ENCODE results near the gene GOLPH3. TPM values are rescaled to one million over a fixed set of nuclear protein-coding genes. Genes with fewer than 3 reads are reported as not detected.

The GOLPH3 gene
- total and polyA plus RNA-seq, 2 experiments from 2014 or later = 68.5 to 96.1 TPM

DNA sequence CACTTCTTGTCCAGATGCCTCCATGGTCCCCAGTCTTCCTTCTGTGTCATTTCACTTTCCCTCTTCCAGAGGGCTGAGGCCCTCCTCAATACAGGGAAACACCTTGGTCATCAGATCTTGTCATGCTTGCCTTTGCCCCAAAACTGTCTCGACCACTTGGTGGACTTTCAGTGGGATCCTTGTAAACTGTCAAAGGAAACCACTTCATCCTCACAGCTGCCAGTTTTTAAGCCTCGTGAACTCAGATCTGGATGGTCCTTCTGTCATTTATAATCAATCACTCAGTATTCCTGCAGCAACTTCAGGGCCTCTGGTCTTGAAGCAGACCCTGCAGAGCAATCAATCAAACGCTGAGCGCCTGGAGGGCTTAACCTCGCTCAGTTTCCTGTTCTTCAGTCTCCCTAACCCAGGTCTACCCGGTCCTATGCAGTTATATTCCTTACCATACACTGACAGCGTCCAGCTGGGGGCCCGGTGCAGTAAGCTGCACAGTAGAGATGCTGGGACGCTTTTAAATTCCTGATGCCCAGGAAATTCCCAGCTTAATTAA, 74.6 kb downstream of the GOLPH3 start (continued):
- TF ChIP-seq, protein P1, sequence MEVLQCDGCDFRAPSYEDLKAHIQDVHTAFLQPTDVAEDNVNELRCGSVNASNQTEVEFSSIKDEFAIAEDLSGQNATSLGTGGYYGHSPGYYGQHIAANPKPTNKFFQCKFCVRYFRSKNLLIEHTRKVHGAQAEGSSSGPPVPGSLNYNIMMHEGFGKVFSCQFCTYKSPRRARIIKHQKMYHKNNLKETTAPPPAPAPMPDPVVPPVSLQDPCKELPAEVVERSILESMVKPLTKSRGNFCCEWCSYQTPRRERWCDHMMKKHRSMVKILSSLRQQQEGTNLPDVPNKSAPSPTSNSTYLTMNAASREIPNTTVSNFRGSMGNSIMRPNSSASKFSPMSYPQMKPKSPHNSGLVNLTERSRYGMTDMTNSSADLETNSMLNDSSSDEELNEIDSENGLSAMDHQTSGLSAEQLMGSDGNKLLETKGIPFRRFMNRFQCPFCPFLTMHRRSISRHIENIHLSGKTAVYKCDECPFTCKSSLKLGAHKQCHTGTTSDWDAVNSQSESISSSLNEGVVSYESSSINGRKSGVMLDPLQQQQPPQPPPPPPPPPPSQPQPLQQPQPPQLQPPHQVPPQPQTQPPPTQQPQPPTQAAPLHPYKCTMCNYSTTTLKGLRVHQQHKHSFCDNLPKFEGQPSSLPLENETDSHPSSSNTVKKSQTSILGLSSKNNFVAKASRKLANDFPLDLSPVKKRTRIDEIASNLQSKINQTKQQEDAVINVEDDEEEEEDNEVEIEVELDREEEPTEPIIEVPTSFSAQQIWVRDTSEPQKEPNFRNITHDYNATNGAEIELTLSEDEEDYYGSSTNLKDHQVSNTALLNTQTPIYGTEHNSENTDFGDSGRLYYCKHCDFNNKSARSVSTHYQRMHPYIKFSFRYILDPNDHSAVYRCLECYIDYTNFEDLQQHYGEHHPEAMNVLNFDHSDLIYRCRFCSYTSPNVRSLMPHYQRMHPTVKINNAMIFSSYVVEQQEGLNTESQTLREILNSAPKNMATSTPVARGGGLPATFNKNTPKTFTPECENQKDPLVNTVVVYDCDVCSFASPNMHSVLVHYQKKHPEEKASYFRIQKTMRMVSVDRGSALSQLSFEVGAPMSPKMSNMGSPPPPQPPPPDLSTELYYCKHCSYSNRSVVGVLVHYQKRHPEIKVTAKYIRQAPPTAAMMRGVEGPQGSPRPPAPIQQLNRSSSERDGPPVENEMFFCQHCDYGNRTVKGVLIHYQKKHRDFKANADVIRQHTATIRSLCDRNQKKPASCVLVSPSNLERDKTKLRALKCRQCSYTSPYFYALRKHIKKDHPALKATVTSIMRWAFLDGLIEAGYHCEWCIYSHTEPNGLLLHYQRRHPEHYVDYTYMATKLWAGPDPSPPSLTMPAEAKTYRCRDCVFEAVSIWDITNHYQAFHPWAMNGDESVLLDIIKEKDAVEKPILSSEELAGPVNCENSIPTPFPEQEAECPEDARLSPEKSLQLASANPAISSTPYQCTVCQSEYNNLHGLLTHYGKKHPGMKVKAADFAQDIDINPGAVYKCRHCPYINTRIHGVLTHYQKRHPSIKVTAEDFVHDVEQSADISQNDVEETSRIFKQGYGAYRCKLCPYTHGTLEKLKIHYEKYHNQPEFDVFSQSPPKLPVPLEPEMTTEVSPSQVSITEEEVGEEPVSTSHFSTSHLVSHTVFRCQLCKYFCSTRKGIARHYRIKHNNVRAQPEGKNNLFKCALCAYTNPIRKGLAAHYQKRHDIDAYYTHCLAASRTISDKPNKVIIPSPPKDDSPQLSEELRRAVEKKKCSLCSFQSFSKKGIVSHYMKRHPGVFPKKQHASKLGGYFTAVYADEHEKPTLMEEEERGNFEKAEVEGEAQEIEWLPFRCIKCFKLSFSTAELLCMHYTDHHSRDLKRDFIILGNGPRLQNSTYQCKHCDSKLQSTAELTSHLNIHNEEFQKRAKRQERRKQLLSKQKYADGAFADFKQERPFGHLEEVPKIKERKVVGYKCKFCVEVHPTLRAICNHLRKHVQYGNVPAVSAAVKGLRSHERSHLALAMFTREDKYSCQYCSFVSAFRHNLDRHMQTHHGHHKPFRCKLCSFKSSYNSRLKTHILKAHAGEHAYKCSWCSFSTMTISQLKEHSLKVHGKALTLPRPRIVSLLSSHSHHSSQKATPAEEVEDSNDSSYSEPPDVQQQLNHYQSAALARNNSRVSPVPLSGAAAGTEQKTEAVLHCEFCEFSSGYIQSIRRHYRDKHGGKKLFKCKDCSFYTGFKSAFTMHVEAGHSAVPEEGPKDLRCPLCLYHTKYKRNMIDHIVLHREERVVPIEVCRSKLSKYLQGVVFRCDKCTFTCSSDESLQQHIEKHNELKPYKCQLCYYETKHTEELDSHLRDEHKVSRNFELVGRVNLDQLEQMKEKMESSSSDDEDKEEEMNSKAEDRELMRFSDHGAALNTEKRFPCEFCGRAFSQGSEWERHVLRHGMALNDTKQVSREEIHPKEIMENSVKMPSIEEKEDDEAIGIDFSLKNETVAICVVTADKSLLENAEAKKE (CRISPR knock-in tag; IDR thresholded peaks at IDR 0.05) = no peak
- TF ChIP-seq, protein P2, sequence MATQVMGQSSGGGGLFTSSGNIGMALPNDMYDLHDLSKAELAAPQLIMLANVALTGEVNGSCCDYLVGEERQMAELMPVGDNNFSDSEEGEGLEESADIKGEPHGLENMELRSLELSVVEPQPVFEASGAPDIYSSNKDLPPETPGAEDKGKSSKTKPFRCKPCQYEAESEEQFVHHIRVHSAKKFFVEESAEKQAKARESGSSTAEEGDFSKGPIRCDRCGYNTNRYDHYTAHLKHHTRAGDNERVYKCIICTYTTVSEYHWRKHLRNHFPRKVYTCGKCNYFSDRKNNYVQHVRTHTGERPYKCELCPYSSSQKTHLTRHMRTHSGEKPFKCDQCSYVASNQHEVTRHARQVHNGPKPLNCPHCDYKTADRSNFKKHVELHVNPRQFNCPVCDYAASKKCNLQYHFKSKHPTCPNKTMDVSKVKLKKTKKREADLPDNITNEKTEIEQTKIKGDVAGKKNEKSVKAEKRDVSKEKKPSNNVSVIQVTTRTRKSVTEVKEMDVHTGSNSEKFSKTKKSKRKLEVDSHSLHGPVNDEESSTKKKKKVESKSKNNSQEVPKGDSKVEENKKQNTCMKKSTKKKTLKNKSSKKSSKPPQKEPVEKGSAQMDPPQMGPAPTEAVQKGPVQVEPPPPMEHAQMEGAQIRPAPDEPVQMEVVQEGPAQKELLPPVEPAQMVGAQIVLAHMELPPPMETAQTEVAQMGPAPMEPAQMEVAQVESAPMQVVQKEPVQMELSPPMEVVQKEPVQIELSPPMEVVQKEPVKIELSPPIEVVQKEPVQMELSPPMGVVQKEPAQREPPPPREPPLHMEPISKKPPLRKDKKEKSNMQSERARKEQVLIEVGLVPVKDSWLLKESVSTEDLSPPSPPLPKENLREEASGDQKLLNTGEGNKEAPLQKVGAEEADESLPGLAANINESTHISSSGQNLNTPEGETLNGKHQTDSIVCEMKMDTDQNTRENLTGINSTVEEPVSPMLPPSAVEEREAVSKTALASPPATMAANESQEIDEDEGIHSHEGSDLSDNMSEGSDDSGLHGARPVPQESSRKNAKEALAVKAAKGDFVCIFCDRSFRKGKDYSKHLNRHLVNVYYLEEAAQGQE (IDR thresholded peaks at IDR 0.05; ENCODE audit: unreplicated experiment) = no peak
- TF ChIP-seq ZNF114 (CRISPR knock-in tag; IDR thresholded peaks at IDR 0.05) = no peak

DNA sequence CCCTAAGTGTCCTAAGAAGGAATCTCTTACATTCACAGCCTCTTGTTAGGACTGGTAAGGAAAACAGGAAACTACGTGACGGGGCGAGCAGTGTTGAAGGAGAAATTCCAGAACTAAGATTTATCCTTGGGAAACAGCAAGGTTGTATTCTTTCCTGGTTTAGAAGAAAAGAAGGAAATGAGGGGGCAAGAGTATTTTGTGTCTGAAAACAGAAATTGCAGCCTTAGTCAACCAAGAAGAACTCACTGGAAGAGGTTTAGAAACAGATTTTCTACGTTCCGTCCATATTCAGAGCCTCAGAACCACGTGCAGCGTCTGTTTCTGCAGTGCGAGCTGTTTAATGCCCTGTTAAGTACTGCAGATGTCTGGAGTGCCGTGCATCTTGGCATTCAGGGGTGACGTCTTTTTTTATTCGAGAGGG, 75.2 kb downstream of the GOLPH3 start:
- ATAC-seq = no peak
- TF ChIP-seq JUNB (IDR thresholded peaks at IDR 0.05; ENCODE audit: unreplicated experiment) (no peak), ZNF114 (CRISPR knock-in tag; IDR thresholded peaks at IDR 0.05) (no peak)
- Mint-ChIP-seq H3K36me3 (ENCODE audit: low read depth) (peaks cover 52% of the 10 kb centered on the region), H3K9me3 (no peaks in the 10 kb centered on the region), H3K27me3 (ENCODE audit: insufficient read depth, low read depth, poor library complexity) (peaks cover 10% of the 10 kb centered on the region), H3K27ac (no peak overlapping the region), H3K4me3 (no peak overlapping the region), H3K4me1 (no peaks in the 10 kb centered on the region; the same call in 2 of the 3 replicates)
- H3K27me3 ChIP-seq (ENCODE audit: insufficient read depth) = no peaks in the 10 kb centered on the region
- H3K27ac ChIP-seq (ENCODE audit: low read depth) = no peak overlapping the region
- no peak for DNase-seq (ENCODE audit: low spot score)
- no peak overlapping the region for H3K4me3 ChIP-seq
- no peak overlapping the region for H2AFZ ChIP-seq
- no peaks in the 10 kb centered on the region for H3F3A ChIP-seq (replicated peaks; ENCODE audit: low read depth)
- H3K4me2 ChIP-seq = no peak overlapping the region
- no peaks in the 10 kb centered on the region for H3K79me2 ChIP-seq (replicated peaks; ENCODE audit: insufficient read depth)
- peaks cover 4% of the 10 kb centered on the region for H3K36me3 ChIP-seq (ENCODE audit: insufficient read depth)
- H3K9me2 ChIP-seq (ENCODE audit: insufficient read depth) = no peaks in the 10 kb centered on the region
- H4K20me1 ChIP-seq (replicated peaks; ENCODE audit: insufficient read depth) = 0 out of 2 replicates have a peak, but pooled peaks cover 13% of the 10 kb centered on the region
- H3K4me1 ChIP-seq (ENCODE audit: insufficient read depth) = no peaks in the 10 kb centered on the region

Data from GM23338 (cell line).